ENCODE results near the gene ADCY7. TPM values are rescaled to one million over a fixed set of nuclear protein-coding genes. Genes with fewer than 3 reads are reported as not detected.

ADCY7 gene
- total and polyA plus RNA-seq, 4 donors = 20.9 to 105 (median 38.5) TPM

DNA sequence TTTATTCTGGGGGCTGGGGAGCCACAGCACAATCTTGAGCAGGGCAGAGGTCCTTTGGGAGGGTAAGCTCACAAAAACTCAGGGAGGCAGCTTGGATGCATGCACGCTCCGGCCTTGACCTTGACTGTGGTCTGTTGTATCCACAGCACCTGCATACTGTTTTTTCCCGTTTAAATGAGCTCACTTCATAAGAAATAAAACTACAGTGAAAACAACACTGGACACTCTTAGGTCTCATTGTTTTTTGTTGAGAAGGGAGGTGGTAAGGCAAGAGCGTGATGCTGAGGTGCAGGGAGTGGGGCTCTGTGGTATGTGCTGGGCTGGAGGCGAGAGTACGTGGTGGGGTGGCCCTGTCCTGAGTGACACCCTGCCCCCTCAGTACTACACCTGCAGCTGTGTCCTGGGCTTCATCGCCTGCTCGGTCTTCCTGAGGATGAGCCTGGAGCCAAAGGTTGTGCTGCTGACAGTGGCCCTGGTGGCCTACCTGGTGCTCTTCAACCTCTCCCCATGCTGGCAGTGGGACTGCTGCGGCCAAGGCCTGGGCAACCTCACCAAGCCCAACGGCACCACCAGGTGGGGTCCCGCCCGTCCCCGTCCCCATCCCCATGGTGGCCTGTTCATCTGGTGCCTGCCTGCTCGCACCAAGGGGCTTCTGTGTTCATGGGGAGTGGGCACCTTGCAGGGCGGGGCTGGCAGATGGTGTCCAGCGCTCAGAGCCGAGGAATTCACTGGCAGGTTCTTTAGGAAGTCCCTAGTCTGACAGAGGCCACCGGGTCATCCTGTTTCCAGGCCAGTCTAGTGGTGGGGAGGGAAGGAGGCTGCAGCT lies 44.2 kb downstream of the ADCY7 start:
- no peak for DNase-seq
- H3K36me3 ChIP-seq (ENCODE audit: control insufficient read depth in 4 of 4, insufficient read depth in 4 of 4, low read length in 4 of 4) = peaks cover 0 to 43% (median 1%) of the 10 kb centered on the region in 4 donors

DNA sequence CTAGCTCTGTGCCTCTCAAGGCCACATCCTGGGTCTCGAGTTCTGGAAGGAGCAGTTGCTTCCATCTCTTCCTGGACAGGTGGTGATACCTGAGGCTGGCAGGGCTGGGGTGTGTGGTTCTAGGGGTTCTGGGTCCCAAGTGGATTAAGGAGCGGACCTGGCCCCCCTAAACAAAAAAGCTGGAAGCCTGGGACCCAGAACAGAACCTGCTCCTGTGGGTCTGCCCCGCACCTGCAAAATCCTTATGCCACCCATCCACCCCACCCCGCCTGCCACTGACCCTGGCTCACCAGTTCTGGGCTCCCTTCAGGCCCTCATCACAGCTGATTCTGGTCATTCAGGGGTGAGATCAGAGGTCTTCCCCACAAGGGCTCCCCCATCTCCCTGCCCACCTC lies 44.8 kb downstream of the ADCY7 start:
- 86 to 92% methylated on average over 4 of the region's 4 CpGs for WGBS, 2 donors
- DNase-seq = no peak
- Histone ChIP-seq H3K9me3 (ENCODE audit: control insufficient read depth in 4 of 4, insufficient read depth in 3 of 4, low read length in 3 of 4) (no peaks in the 10 kb centered on the region), H3K4me3 (no peak overlapping the region), H3K9ac (ENCODE audit: insufficient read depth in 1 of 2, low read length in 2 of 2) (no peak overlapping the region), H3K4me1 (ENCODE audit: control insufficient read depth in 5 of 5, insufficient read depth in 5 of 5, low read length in 5 of 5) (peaks cover 0 to 5% (median 0%) of the 10 kb centered on the region in 5 donors), H3K36me3 (ENCODE audit: control insufficient read depth in 4 of 4, insufficient read depth in 4 of 4, low read length in 4 of 4) (peaks cover 4 to 48% (median 7%) of the 10 kb centered on the region in 4 donors), H3K27me3 (ENCODE audit: control insufficient read depth in 3 of 3, insufficient read depth in 3 of 3, low read length in 2 of 3) (no peaks in the 10 kb centered on the region), H3K27ac (ENCODE audit: low read depth in 1 of 2, low read length in 1 of 2) (no peak overlapping the region)
- no peak for ATAC-seq (ENCODE audit: insufficient read depth, low FRiP score)
- TF ChIP-seq, protein P1, sequence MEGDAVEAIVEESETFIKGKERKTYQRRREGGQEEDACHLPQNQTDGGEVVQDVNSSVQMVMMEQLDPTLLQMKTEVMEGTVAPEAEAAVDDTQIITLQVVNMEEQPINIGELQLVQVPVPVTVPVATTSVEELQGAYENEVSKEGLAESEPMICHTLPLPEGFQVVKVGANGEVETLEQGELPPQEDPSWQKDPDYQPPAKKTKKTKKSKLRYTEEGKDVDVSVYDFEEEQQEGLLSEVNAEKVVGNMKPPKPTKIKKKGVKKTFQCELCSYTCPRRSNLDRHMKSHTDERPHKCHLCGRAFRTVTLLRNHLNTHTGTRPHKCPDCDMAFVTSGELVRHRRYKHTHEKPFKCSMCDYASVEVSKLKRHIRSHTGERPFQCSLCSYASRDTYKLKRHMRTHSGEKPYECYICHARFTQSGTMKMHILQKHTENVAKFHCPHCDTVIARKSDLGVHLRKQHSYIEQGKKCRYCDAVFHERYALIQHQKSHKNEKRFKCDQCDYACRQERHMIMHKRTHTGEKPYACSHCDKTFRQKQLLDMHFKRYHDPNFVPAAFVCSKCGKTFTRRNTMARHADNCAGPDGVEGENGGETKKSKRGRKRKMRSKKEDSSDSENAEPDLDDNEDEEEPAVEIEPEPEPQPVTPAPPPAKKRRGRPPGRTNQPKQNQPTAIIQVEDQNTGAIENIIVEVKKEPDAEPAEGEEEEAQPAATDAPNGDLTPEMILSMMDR (IDR thresholded peaks at IDR 0.05; ENCODE audit: control extremely low read depth, extremely low read depth) = no peak

More for the DNA sequence above, 44.2 kb downstream of the ADCY7 start:
- Histone ChIP-seq H3K27ac (ENCODE audit: low read depth in 1 of 2, low read length in 1 of 2) (no peak overlapping the region), H3K4me1 (ENCODE audit: control insufficient read depth in 5 of 5, insufficient read depth in 5 of 5, low read length in 5 of 5) (peaks cover 0 to 5% (median 0%) of the 10 kb centered on the region in 5 donors), H3K4me3 (no peak overlapping the region), H3K9me3 (ENCODE audit: control insufficient read depth in 4 of 4, insufficient read depth in 3 of 4, low read length in 3 of 4) (no peaks in the 10 kb centered on the region), H3K27me3 (ENCODE audit: control insufficient read depth in 3 of 3, insufficient read depth in 3 of 3, low read length in 2 of 3) (no peaks in the 10 kb centered on the region), H3K9ac (ENCODE audit: insufficient read depth in 1 of 2, low read length in 2 of 2) (no peak overlapping the region)
- TF ChIP-seq, protein P1 (IDR thresholded peaks at IDR 0.05; ENCODE audit: control extremely low read depth, extremely low read depth) = no peak
- WGBS, 2 donors = 83 to 84% methylated on average over 18 of the region's 18 CpGs
- no peak for ATAC-seq (ENCODE audit: insufficient read depth, low FRiP score)

DNA sequence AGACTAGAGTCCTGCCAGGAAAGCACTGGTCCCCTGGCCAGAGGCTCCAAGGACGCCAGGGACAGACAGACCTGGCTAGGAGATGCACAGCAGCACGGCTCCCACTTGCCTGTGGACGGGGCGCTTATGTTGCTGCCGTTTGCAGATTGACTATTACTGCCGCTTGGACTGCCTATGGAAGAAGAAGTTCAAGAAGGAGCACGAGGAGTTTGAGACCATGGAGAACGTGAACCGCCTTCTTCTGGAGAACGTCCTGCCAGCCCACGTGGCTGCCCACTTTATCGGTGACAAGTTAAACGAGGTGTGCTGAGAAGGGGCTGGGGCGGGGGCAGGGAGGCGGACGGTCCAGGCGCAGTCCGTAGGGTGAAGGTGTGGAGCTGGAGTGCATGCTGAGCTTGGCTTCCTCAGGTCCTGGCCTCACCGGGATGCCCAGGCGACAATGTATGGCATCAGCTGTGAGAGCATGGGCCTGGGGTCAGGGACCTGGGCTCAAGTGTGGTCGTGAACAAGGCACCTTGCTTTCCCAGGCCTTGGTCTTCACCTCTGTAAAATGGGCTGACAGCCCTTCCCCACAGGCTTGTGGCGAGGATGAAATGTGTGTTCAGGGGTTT lies 45.6 kb downstream of the ADCY7 start:
- Histone ChIP-seq H3K4me1 (ENCODE audit: control insufficient read depth in 5 of 5, insufficient read depth in 5 of 5, low read length in 5 of 5) (peaks cover 0 to 5% (median 0%) of the 10 kb centered on the region in 5 donors), H3K9me3 (ENCODE audit: control insufficient read depth in 4 of 4, insufficient read depth in 3 of 4, low read length in 3 of 4) (no peaks in the 10 kb centered on the region), H3K4me3 (no peak overlapping the region), H3K27ac (ENCODE audit: low read depth in 1 of 2, low read length in 1 of 2) (no peak overlapping the region), H3K36me3 (ENCODE audit: control insufficient read depth in 4 of 4, insufficient read depth in 4 of 4, low read length in 4 of 4) (peaks cover 7 to 56% (median 12%) of the 10 kb centered on the region in 4 donors), H3K9ac (ENCODE audit: insufficient read depth in 1 of 2, low read length in 2 of 2) (no peak overlapping the region), H3K27me3 (ENCODE audit: control insufficient read depth in 3 of 3, insufficient read depth in 3 of 3, low read length in 2 of 3) (no peaks in the 10 kb centered on the region)
- 90 to 91% methylated on average over 22 of the region's 22 CpGs for WGBS, 2 donors
- TF ChIP-seq, protein P1 (IDR thresholded peaks at IDR 0.05; ENCODE audit: control extremely low read depth, extremely low read depth) = no peak
- ATAC-seq (ENCODE audit: insufficient read depth, low FRiP score) (no peak), DNase-seq (no peak)

Data from lung (tissue), 12 donors.